Cardiac muscle cell (in vitro differentiated cells and primary cell): ENCODE measurements around the gene MMP28. TPM values are rescaled to one million over a fixed set of nuclear protein-coding genes. Genes with fewer than 3 reads are reported as not detected.

Source experiments
- DNase-seq, 2 donors: peaks; one replicate each; pipeline versions ENCODE4 v3.0.0 to v3.0.0-alpha.2; 2010 to 2017; ENCODE audit warnings: low read depth in 1 of 2, low spot score in 1 of 2
- H3K27ac ChIP-seq: fragments of 200-600 bp; sonication (generic); 2 replicates; pipeline ENCODE4 v1.5.1; 2016
- H3K27me3 ChIP-seq: fragments of 200-600 bp; sonication (generic); 2 replicates; pipeline ENCODE4 v1.6.0; 2016; ENCODE audit warnings: control low read depth
- H3K36me3 ChIP-seq: fragments of 200-600 bp; sonication (generic); 2 replicates; pipeline ENCODE4 v1.5.1; 2016; ENCODE audit warnings: control low read depth
- H3K4me1 ChIP-seq: fragments of 200-600 bp; sonication (generic); 2 replicates; pipeline ENCODE4 v1.8.1; 2017; ENCODE audit warnings: low read depth, mild to moderate bottlenecking, mixed run types
- H3K4me3 ChIP-seq: fragments of 200-600 bp; sonication (generic); 2 replicates; pipeline ENCODE4 v1.5.1; 2016; ENCODE audit warnings: mild to moderate bottlenecking
- H3K9me3 ChIP-seq: fragments of 200-600 bp; sonication (generic); 2 replicates; pipeline ENCODE4 v1.5.1; 2017; ENCODE audit warnings: low read depth, mild to moderate bottlenecking, control low read depth
- polyA plus RNA-seq: library from polyadenylated mRNA; unstranded; fragments of >200 nt; fragmentation: Nextera tagmentation; extraction: Ambion mirVana; gene quantifications from 2 replicates; pipeline ENCODE4 v1.2.1, GENCODE V29; 2016
- total RNA-seq: library from RNA; depleted of rRNA; stranded (reverse); fragments of >200 nt; gene quantifications from 2 replicates; pipeline ENCODE4 v1.2.3, GENCODE V29; 2016
- TF ChIP-seq, protein P1 (sequence below): IDR thresholded peaks from 2 replicates; pipeline ENCODE4 v1.5.1; 2012; ENCODE audit warnings: low read depth, mild to moderate bottlenecking, low read length

MMP28 gene
- total and polyA plus RNA-seq, 2 experiments from 2014 or later, result 0.84 TPM; not detected in 1

DNA sequence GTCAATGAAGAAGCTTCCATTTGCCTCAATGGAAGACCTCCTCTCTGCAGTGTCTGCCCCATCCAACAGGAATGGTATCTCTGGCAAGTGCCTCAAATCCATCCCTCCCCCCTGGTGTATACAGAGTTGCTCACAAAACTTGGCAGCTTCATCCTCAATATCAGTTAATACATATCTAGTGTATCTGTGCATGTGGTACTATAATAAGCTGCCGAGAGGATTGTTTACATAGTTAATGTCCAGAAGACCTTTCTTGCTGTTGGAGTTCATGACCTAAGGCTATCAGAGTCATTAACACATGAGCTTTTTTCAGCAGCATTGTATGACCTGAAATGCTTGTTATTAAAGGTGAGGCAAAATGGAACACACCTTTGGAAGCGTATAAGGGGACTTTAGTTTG lies 78.0 kb downstream of the MMP28 start:
- TF ChIP-seq, protein P1, sequence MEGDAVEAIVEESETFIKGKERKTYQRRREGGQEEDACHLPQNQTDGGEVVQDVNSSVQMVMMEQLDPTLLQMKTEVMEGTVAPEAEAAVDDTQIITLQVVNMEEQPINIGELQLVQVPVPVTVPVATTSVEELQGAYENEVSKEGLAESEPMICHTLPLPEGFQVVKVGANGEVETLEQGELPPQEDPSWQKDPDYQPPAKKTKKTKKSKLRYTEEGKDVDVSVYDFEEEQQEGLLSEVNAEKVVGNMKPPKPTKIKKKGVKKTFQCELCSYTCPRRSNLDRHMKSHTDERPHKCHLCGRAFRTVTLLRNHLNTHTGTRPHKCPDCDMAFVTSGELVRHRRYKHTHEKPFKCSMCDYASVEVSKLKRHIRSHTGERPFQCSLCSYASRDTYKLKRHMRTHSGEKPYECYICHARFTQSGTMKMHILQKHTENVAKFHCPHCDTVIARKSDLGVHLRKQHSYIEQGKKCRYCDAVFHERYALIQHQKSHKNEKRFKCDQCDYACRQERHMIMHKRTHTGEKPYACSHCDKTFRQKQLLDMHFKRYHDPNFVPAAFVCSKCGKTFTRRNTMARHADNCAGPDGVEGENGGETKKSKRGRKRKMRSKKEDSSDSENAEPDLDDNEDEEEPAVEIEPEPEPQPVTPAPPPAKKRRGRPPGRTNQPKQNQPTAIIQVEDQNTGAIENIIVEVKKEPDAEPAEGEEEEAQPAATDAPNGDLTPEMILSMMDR, result no peak
- DNase-seq, result no peak
- no peaks in the 10 kb centered on the region for H3K9me3 ChIP-seq
- H3K36me3 ChIP-seq, result peaks cover 4% of the 10 kb centered on the region
- H3K27me3 ChIP-seq, result no peaks in the 10 kb centered on the region
- no peak overlapping the region for H3K4me3 ChIP-seq
- peak overlapping the region; percentile 3 for H3K27ac ChIP-seq
- peaks cover 45% of the 10 kb centered on the region for H3K4me1 ChIP-seq

DNA sequence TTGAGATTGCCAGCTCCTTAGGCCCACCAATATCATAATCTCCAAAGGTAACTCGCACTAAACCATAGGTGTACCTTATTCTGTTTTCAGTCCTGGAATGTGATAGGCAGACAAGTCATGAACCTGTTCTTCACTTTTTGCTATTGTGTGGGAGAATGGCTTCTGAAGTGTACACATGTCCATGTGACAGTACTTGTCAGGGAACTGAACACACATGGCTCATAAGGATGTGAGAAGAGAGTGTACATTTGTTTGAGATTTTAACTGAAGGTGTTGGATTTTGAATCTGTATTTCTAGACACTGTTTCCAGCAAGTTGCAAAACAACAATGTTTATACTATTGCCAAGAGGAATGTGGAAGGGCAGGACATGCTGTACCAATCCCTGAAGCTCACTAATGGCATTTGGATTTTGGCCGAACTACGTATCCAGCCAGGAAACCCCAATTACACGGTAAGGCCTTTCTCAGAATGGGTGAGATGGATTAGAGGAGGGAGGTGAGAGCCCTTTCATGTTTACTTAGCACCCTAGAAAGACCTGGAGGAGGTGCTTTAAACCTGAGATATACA lies 78.5 kb downstream of the MMP28 start:
- Histone ChIP-seq H3K4me3 (no peak overlapping the region), H3K27ac (no peak overlapping the region), H3K36me3 (peaks cover 4% of the 10 kb centered on the region), H3K27me3 (no peaks in the 10 kb centered on the region), H3K9me3 (no peaks in the 10 kb centered on the region), H3K4me1 (peaks cover 50% of the 10 kb centered on the region)
- DNase-seq, result peak in 1 of 2 donors; percentile 32
- TF ChIP-seq, protein P1, result no peak

DNA sequence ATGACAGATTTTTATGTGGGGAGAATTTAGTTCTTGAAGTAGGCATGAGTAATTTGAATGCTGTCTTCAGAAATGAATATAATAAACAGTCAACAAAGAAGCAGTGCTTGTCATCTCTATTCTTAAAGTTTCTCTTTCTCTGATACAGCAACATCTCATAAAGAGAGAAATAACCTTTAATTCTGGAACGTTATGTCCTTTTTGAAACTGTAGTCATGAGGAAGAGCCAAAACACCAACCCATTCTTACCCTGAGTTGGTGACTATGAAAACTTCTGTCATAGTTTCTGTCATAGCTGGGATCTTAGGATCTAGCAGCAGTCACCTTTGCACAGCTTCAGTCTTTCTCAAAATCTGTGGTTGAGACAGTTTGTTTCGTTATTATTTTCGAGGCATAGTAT lies 79.3 kb downstream of the MMP28 start:
- Histone ChIP-seq H3K9me3 (no peaks in the 10 kb centered on the region), H3K4me3 (no peak overlapping the region), H3K36me3 (peaks cover 4% of the 10 kb centered on the region), H3K4me1 (peaks cover 54% of the 10 kb centered on the region), H3K27ac (peak overlapping the region; percentile 90), H3K27me3 (no peaks in the 10 kb centered on the region)
- DNase-seq, result no peak
- TF ChIP-seq, protein P1, result no peak

Other genes starting within 250 kb of the MMP28 start
- gene SLFN14, start 234.8 kb downstream of the MMP28 start, total RNA-seq, result 0.07 and 0.21 TPM in 2 replicates
- gene SLFN14, start 234.8 kb downstream of the MMP28 start, polyA plus RNA-seq, result 0.12 and 0.89 TPM in 2 replicates
- 8.3 and 8.6 TPM in 2 replicates for gene PEX12, start 217.1 kb downstream of the MMP28 start, total RNA-seq
- 6.1 and 9.7 TPM in 2 replicates for gene PEX12, start 217.1 kb downstream of the MMP28 start, polyA plus RNA-seq
- 83.5 and 90.9 TPM in 2 replicates for gene AP2B1, start 208.3 kb downstream of the MMP28 start, total RNA-seq
- 54.7 and 89.2 TPM in 2 replicates for gene AP2B1, start 208.3 kb downstream of the MMP28 start, polyA plus RNA-seq
- gene RASL10B, start 64.0 kb downstream of the MMP28 start, total RNA-seq, result 108 and 116 TPM in 2 replicates
- 71.6 and 94.4 TPM in 2 replicates for gene RASL10B, start 64.0 kb downstream of the MMP28 start, polyA plus RNA-seq
- 0.18 TPM in 1 of 2 replicates, not detected in the other for gene GAS2L2, start 42.4 kb downstream of the MMP28 start, total RNA-seq
- 0.11 TPM in 1 of 2 replicates, not detected in the other for gene GAS2L2, start 42.4 kb downstream of the MMP28 start, polyA plus RNA-seq
- gene C17orf50, start 34.8 kb downstream of the MMP28 start, total RNA-seq, result 0.21 and 0.74 TPM in 2 replicates
- gene C17orf50, start 34.8 kb downstream of the MMP28 start, polyA plus RNA-seq, result 0.51 and 1.2 TPM in 2 replicates
- gene TAF15, start 13.8 kb upstream of the MMP28 start, total RNA-seq, result 33.4 and 75.2 TPM in 2 replicates
- gene TAF15, start 13.8 kb upstream of the MMP28 start, polyA plus RNA-seq, result 27.2 and 31.1 TPM in 2 replicates
- not detected in 2 replicates for gene HEATR9, start 73.2 kb upstream of the MMP28 start, total RNA-seq
- gene HEATR9, start 73.2 kb upstream of the MMP28 start, polyA plus RNA-seq, result 0.09 and 0.36 TPM in 2 replicates
- gene CCL5, start 84.7 kb upstream of the MMP28 start, total RNA-seq, result not detected in 2 replicates
- 0.10 TPM in 1 of 2 replicates, not detected in the other for gene CCL5, start 84.7 kb upstream of the MMP28 start, polyA plus RNA-seq
- gene RDM1, start 135.1 kb upstream of the MMP28 start, total RNA-seq, result 0.35 and 6.4 TPM in 2 replicates
- 2.6 and 17.8 TPM in 2 replicates for gene RDM1, start 135.1 kb upstream of the MMP28 start, polyA plus RNA-seq
- gene LYZL6, start 148.1 kb upstream of the MMP28 start, total RNA-seq, result not detected in 2 replicates
- not detected in 2 replicates for gene LYZL6, start 148.1 kb upstream of the MMP28 start, polyA plus RNA-seq
- not detected in 2 replicates for gene CCL16, start 185.9 kb upstream of the MMP28 start, total RNA-seq
- gene CCL16, start 185.9 kb upstream of the MMP28 start, polyA plus RNA-seq, result not detected in 2 replicates
- gene CCL14, start 191.1 kb upstream of the MMP28 start, total RNA-seq, result not detected in 2 replicates
- gene CCL14, start 191.1 kb upstream of the MMP28 start, polyA plus RNA-seq, result not detected in 2 replicates
- gene CCL15, start 205.9 kb upstream of the MMP28 start, total RNA-seq, result not detected in 2 replicates
- not detected in 2 replicates for gene CCL15, start 205.9 kb upstream of the MMP28 start, polyA plus RNA-seq
- not detected in 2 replicates for gene CCL23, start 222.3 kb upstream of the MMP28 start, total RNA-seq
- not detected in 2 replicates for gene CCL23, start 222.3 kb upstream of the MMP28 start, polyA plus RNA-seq